ENCODE data around the gene RUNX2.

- TF ChIP-seq CTCF (conservative IDR thresholded peaks at IDR 0.05; ENCODE audit: low read depth in 2 of 2) (no peak), REST (IDR thresholded peaks at IDR 0.05; ENCODE audit: unreplicated experiment) (no peak), POLR2AphosphoS5 (IDR thresholded peaks at IDR 0.05; ENCODE audit: low read depth) (no peak), EZH2 (IDR thresholded peaks at IDR 0.05; ENCODE audit: low read depth, unreplicated experiment) (no peak), ZNF331 (CRISPR knock-in tag; IDR thresholded peaks at IDR 0.05; ENCODE audit: low read depth) (no peak), EZH2phosphoT487 (IDR thresholded peaks at IDR 0.05; ENCODE audit: unreplicated experiment) (no peak), CREB1 (CRISPR knock-in tag; IDR thresholded peaks at IDR 0.05; ENCODE audit: low read depth) (no peak)
These were observed 350.1 kb downstream of the RUNX2 start for GRCh38 chr6:45678285-45678607.
